HL-60 (cell line): ENCODE measurements around the gene SREBF1.

Experiments
- CTCF ChIP-seq: IDR thresholded peaks from one replicate; pipeline ENCODE4 v1.5.1; 2011; ENCODE audit warnings: low read length, control low read depth, inconsistent platforms; ENCODE audit not compliant: insufficient read depth
- GABPA ChIP-seq: IDR thresholded peaks from 2 replicates; pipeline ENCODE4 v1.6.1; 2012; ENCODE audit warnings: low read depth
- POLR2AphosphoS5 ChIP-seq: IDR thresholded peaks from 2 replicates; pipeline ENCODE4 v1.6.1; 2012; ENCODE audit warnings: low read depth
- REST ChIP-seq: IDR thresholded peaks from 2 replicates; pipeline ENCODE4 v1.6.1; 2012; ENCODE audit warnings: low read depth; ENCODE audit not compliant: insufficient replicate concordance
- SPI1 ChIP-seq: IDR thresholded peaks from 2 replicates; pipeline ENCODE4 v1.6.1; 2012; ENCODE audit warnings: low read depth, mild to moderate bottlenecking, borderline replicate concordance

GRCh38 chr17:17868641-17869522 lies 32.1 kb upstream of the SREBF1 start:
- TF ChIP-seq GABPA (no peak), REST (no peak), CTCF (no peak), POLR2AphosphoS5 (no peak), SPI1 (no peak)
